ENCODE results near the gene FADS1. TPM values are rescaled to one million over a fixed set of nuclear protein-coding genes. Genes with fewer than 3 reads are reported as not detected.

The FADS1 gene
- total and polyA plus RNA-seq, 11 donors, result 14.3 to 72.6 (median 23.6) TPM

DNA sequence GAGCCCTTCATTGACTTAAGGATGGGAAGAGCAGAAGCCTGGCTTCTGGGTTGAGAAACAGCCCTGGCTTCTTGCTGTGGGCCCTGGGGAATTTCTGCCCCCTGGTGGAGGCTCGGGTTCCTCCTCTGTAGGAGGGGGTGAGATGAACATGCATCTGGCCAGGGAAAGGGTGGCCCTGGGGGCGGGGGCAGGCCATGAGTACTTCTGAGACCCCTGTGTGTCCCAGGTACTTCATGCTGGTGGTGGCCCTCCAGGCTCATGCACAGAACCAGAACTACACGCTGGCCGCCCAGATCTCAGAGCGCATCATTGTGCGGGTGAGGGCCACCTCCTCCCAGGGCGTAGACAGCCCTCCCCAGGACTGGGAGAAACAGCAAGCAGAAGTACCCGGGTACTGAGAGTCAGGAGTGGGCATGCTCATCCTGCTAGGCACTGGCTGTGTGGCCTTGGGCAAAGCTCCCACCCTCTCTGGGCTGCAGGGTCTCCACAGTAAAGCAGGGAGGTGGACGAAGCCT, 40.2 kb downstream of the FADS1 start:
- DNase-seq (peak in 2 of 5 donors; percentile 55 to 63), ATAC-seq (peak in 3 of 4 donors; percentile 8 to 51 (median 33))
- no peaks in the 10 kb centered on the region for H3K36me3 ChIP-seq
- intact Hi-C loops (cut with DNase I), result no loop called here
- no peaks in the 10 kb centered on the region for H3K9me3 ChIP-seq
- no peak for TF ChIP-seq POLR2A (IDR thresholded peaks at IDR 0.05)
- TF ChIP-seq CTCF (IDR thresholded peaks at IDR 0.05), result peak; percentile 27 to 67 (median 50)
- H3K27me3 ChIP-seq, result no peaks in the 10 kb centered on the region
- H3K27ac ChIP-seq, result peak overlapping the region in 1 of 12 donors; percentile 27
- WGBS, 4 donors, result 70 to 77% (median 72%) methylated on average over 6 to 9 of the region's 9 CpGs
- H3K4me1 ChIP-seq, result peaks cover 0 to 20% (median 8%) of the 10 kb centered on the region in 12 donors
- no peak overlapping the region for H3K4me3 ChIP-seq

DNA sequence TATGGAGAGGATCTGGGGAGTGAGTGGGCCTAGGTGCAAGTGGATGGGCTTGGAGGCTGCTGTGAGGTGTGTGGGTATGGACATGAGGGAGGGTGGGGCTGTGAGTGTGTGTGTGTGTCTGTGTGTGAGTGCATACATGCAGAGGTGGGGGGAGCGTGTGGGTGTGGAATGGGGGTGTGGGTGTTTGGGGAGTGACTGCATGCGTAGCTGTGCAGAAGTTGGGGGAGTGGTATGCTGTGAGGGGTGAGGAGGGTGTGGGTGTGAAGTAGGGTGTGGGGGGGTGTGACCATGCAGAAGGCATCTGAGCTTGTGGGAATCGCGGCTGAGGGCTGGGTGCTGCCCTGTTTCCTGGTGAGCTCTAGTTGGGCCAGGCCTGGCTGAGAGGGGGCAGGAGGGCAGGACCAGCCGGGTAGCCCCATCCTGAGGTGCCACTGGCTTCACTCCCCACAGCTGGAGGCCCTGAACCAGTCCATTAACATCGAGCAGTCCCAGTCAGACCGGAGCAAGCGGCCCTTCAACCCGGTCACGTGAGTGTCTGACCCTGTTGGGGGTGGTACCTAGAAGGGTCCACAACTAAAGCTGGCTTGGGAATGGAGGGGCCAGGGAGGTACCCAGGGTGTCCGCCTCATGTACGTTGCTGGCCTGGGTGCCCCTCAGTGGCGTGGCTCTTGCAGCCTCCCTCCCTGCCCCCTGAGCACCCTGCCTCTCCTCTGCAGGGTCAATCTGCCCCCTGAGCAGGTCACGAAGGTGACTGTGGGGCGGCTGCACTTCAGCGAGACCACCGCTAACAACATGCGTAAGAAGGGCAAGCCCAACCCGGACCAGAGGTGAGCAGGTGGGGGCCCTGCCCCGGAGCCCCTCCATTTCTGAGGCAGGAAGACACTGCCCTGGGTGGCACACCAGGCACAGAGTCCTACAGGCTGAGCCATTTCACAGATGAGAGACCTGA, 40.9 kb downstream of the FADS1 start:
- intact Hi-C loops (cut with DNase I), result no loop called here
- TF ChIP-seq CTCF (IDR thresholded peaks at IDR 0.05), result no peak
- no peak for TF ChIP-seq POLR2A (IDR thresholded peaks at IDR 0.05)
- H3K9me3 ChIP-seq, result no peaks in the 10 kb centered on the region
- no peaks in the 10 kb centered on the region for H3K36me3 ChIP-seq
- H3K4me1 ChIP-seq, result peaks cover 0 to 20% (median 8%) of the 10 kb centered on the region in 12 donors
- H3K27me3 ChIP-seq, result no peaks in the 10 kb centered on the region
- H3K4me3 ChIP-seq, result no peak overlapping the region
- ATAC-seq, result no peak
- DNase-seq, result peak in 1 of 5 donors; percentile 61
- H3K27ac ChIP-seq, result no peak overlapping the region
- WGBS, 4 donors, result 84 to 89% (median 87%) methylated on average over 12 to 20 of the region's 20 CpGs

GRCh38 chr11:61775106-61775505, 41.7 kb downstream of the FADS1 start:
- Histone ChIP-seq H3K4me3 (no peak overlapping the region), H3K36me3 (no peaks in the 10 kb centered on the region), H3K27me3 (no peaks in the 10 kb centered on the region), H3K4me1 (peaks cover 0 to 20% (median 8%) of the 10 kb centered on the region in 12 donors), H3K27ac (no peak overlapping the region), H3K9me3 (no peaks in the 10 kb centered on the region)
- intact Hi-C loops (cut with DNase I), result no loop called here
- TF ChIP-seq CTCF (IDR thresholded peaks at IDR 0.05), result no peak
- TF ChIP-seq POLR2A (IDR thresholded peaks at IDR 0.05), result no peak
- 93 to 97% (median 96%) methylated on average over 6 of the region's 6 CpGs for WGBS, 4 donors
- peak in 1 of 5 donors; percentile 8 for DNase-seq
- no peak for ATAC-seq

GRCh38 chr11:61774411-61774810, 42.4 kb downstream of the FADS1 start:
- DNase-seq (peak in 1 of 5 donors; percentile 37), ATAC-seq (no peak)
- Histone ChIP-seq H3K4me1 (peaks cover 0 to 20% (median 8%) of the 10 kb centered on the region in 12 donors), H3K27me3 (no peaks in the 10 kb centered on the region), H3K36me3 (no peaks in the 10 kb centered on the region), H3K9me3 (no peaks in the 10 kb centered on the region), H3K27ac (no peak overlapping the region), H3K4me3 (no peak overlapping the region)
- TF ChIP-seq POLR2A (IDR thresholded peaks at IDR 0.05), result no peak
- no peak for TF ChIP-seq CTCF (IDR thresholded peaks at IDR 0.05)
- WGBS, 4 donors, result 84 to 87% (median 86%) methylated on average over 12 of the region's 12 CpGs
- intact Hi-C loops (cut with DNase I), result no loop called here
